ENCODE measurements around the gene PLEKHD1.

The PLEKHD1 gene

GRCh38 chr14:69505338-69506240 lies 21.1 kb downstream of the PLEKHD1 start:
- no peak overlapping the region for H3K4me3 ChIP-seq (ENCODE audit: low read depth in 1 of 2, low read length in 2 of 2)
- no peaks in the 10 kb centered on the region for H3K9me3 ChIP-seq (ENCODE audit: control insufficient read depth in 1 of 2, low read length in 2 of 2)
- H3K27me3 ChIP-seq (ENCODE audit: control insufficient read depth in 1 of 2, insufficient read depth in 2 of 2, low read length in 2 of 2) = no peaks in the 10 kb centered on the region
- no peaks in the 10 kb centered on the region for H3K4me1 ChIP-seq (ENCODE audit: control insufficient read depth in 1 of 2, insufficient read depth in 2 of 2, low read length in 2 of 2)
- H3K36me3 ChIP-seq (ENCODE audit: control insufficient read depth in 1 of 2, insufficient read depth in 2 of 2, low read length in 2 of 2) = no peaks in the 10 kb centered on the region
- H3K9ac ChIP-seq (ENCODE audit: low read depth in 1 of 2, low read length in 2 of 2) = no peak overlapping the region
- no peak overlapping the region for H3K27ac ChIP-seq (ENCODE audit: low read depth, low read length)

- Histone ChIP-seq H3K4me3 (ENCODE audit: low read depth in 1 of 2, low read length in 2 of 2) (no peak overlapping the region), H3K27me3 (ENCODE audit: control insufficient read depth in 1 of 2, insufficient read depth in 2 of 2, low read length in 2 of 2) (no peaks in the 10 kb centered on the region), H3K27ac (ENCODE audit: low read depth, low read length) (no peak overlapping the region), H3K4me1 (ENCODE audit: control insufficient read depth in 1 of 2, insufficient read depth in 2 of 2, low read length in 2 of 2) (no peaks in the 10 kb centered on the region), H3K9me3 (ENCODE audit: control insufficient read depth in 1 of 2, low read length in 2 of 2) (no peaks in the 10 kb centered on the region), H3K36me3 (ENCODE audit: control insufficient read depth in 1 of 2, insufficient read depth in 2 of 2, low read length in 2 of 2) (no peaks in the 10 kb centered on the region), H3K9ac (ENCODE audit: low read depth in 1 of 2, low read length in 2 of 2) (no peak overlapping the region)
These were observed 21.7 kb downstream of the PLEKHD1 start for GRCh38 chr14:69506241-69506595.

- Histone ChIP-seq H3K4me3 (ENCODE audit: low read depth in 1 of 2, low read length in 2 of 2) (no peak overlapping the region), H3K27me3 (ENCODE audit: control insufficient read depth in 1 of 2, insufficient read depth in 2 of 2, low read length in 2 of 2) (no peaks in the 10 kb centered on the region), H3K4me1 (ENCODE audit: control insufficient read depth in 1 of 2, insufficient read depth in 2 of 2, low read length in 2 of 2) (no peaks in the 10 kb centered on the region), H3K36me3 (ENCODE audit: control insufficient read depth in 1 of 2, insufficient read depth in 2 of 2, low read length in 2 of 2) (no peaks in the 10 kb centered on the region), H3K9ac (ENCODE audit: low read depth in 1 of 2, low read length in 2 of 2) (no peak overlapping the region), H3K27ac (ENCODE audit: low read depth, low read length) (no peak overlapping the region), H3K9me3 (ENCODE audit: control insufficient read depth in 1 of 2, low read length in 2 of 2) (no peaks in the 10 kb centered on the region)
These were observed 34.0 kb downstream of the PLEKHD1 start for GRCh38 chr14:69518289-69519101.

- no peak overlapping the region for H3K4me3 ChIP-seq (ENCODE audit: low read depth in 1 of 2, low read length in 2 of 2)
- H3K4me1 ChIP-seq (ENCODE audit: control insufficient read depth in 1 of 2, insufficient read depth in 2 of 2, low read length in 2 of 2) = no peaks in the 10 kb centered on the region
- H3K9ac ChIP-seq (ENCODE audit: low read depth in 1 of 2, low read length in 2 of 2) = no peak overlapping the region
- H3K27me3 ChIP-seq (ENCODE audit: control insufficient read depth in 1 of 2, insufficient read depth in 2 of 2, low read length in 2 of 2) = no peaks in the 10 kb centered on the region
- H3K27ac ChIP-seq (ENCODE audit: low read depth, low read length) = no peak overlapping the region
- no peaks in the 10 kb centered on the region for H3K36me3 ChIP-seq (ENCODE audit: control insufficient read depth in 1 of 2, insufficient read depth in 2 of 2, low read length in 2 of 2)
- H3K9me3 ChIP-seq (ENCODE audit: control insufficient read depth in 1 of 2, low read length in 2 of 2) = no peaks in the 10 kb centered on the region
These were observed 34.9 kb downstream of the PLEKHD1 start for GRCh38 chr14:69519204-69520100.

- H3K9me3 ChIP-seq (ENCODE audit: control insufficient read depth in 1 of 2, low read length in 2 of 2) = no peaks in the 10 kb centered on the region
- no peaks in the 10 kb centered on the region for H3K27me3 ChIP-seq (ENCODE audit: control insufficient read depth in 1 of 2, insufficient read depth in 2 of 2, low read length in 2 of 2)
- no peaks in the 10 kb centered on the region for H3K36me3 ChIP-seq (ENCODE audit: control insufficient read depth in 1 of 2, insufficient read depth in 2 of 2, low read length in 2 of 2)
- H3K27ac ChIP-seq (ENCODE audit: low read depth, low read length) = no peak overlapping the region
- H3K9ac ChIP-seq (ENCODE audit: low read depth in 1 of 2, low read length in 2 of 2) = no peak overlapping the region
- H3K4me1 ChIP-seq (ENCODE audit: control insufficient read depth in 1 of 2, insufficient read depth in 2 of 2, low read length in 2 of 2) = no peaks in the 10 kb centered on the region
- H3K4me3 ChIP-seq (ENCODE audit: low read depth in 1 of 2, low read length in 2 of 2) = no peak overlapping the region
These were observed 37.5 kb downstream of the PLEKHD1 start for GRCh38 chr14:69522026-69522425.

GRCh38 chr14:69525896-69526295 lies 41.4 kb downstream of the PLEKHD1 start:
- H3K9me3 ChIP-seq (ENCODE audit: control insufficient read depth in 1 of 2, low read length in 2 of 2) = no peaks in the 10 kb centered on the region
- H3K36me3 ChIP-seq (ENCODE audit: control insufficient read depth in 1 of 2, insufficient read depth in 2 of 2, low read length in 2 of 2) = no peaks in the 10 kb centered on the region
- H3K4me3 ChIP-seq (ENCODE audit: low read depth in 1 of 2, low read length in 2 of 2) = no peak overlapping the region
- no peaks in the 10 kb centered on the region for H3K27me3 ChIP-seq (ENCODE audit: control insufficient read depth in 1 of 2, insufficient read depth in 2 of 2, low read length in 2 of 2)
- H3K9ac ChIP-seq (ENCODE audit: low read depth in 1 of 2, low read length in 2 of 2) = no peak overlapping the region
- no peaks in the 10 kb centered on the region for H3K4me1 ChIP-seq (ENCODE audit: control insufficient read depth in 1 of 2, insufficient read depth in 2 of 2, low read length in 2 of 2)
- no peak overlapping the region for H3K27ac ChIP-seq (ENCODE audit: low read depth, low read length)

GRCh38 chr14:69527635-69528034 lies 43.1 kb downstream of the PLEKHD1 start:
- Histone ChIP-seq H3K4me1 (ENCODE audit: control insufficient read depth in 1 of 2, insufficient read depth in 2 of 2, low read length in 2 of 2) (no peaks in the 10 kb centered on the region), H3K9me3 (ENCODE audit: control insufficient read depth in 1 of 2, low read length in 2 of 2) (no peaks in the 10 kb centered on the region), H3K36me3 (ENCODE audit: control insufficient read depth in 1 of 2, insufficient read depth in 2 of 2, low read length in 2 of 2) (no peaks in the 10 kb centered on the region), H3K9ac (ENCODE audit: low read depth in 1 of 2, low read length in 2 of 2) (no peak overlapping the region), H3K4me3 (ENCODE audit: low read depth in 1 of 2, low read length in 2 of 2) (no peak overlapping the region), H3K27ac (ENCODE audit: low read depth, low read length) (no peak overlapping the region), H3K27me3 (ENCODE audit: control insufficient read depth in 1 of 2, insufficient read depth in 2 of 2, low read length in 2 of 2) (no peaks in the 10 kb centered on the region)

GRCh38 chr14:69528143-69528542 lies 43.6 kb downstream of the PLEKHD1 start:
- H3K9ac ChIP-seq (ENCODE audit: low read depth in 1 of 2, low read length in 2 of 2) = no peak overlapping the region
- H3K4me3 ChIP-seq (ENCODE audit: low read depth in 1 of 2, low read length in 2 of 2) = no peak overlapping the region
- no peaks in the 10 kb centered on the region for H3K36me3 ChIP-seq (ENCODE audit: control insufficient read depth in 1 of 2, insufficient read depth in 2 of 2, low read length in 2 of 2)
- H3K4me1 ChIP-seq (ENCODE audit: control insufficient read depth in 1 of 2, insufficient read depth in 2 of 2, low read length in 2 of 2) = no peaks in the 10 kb centered on the region
- H3K27ac ChIP-seq (ENCODE audit: low read depth, low read length) = no peak overlapping the region
- no peaks in the 10 kb centered on the region for H3K9me3 ChIP-seq (ENCODE audit: control insufficient read depth in 1 of 2, low read length in 2 of 2)
- H3K27me3 ChIP-seq (ENCODE audit: control insufficient read depth in 1 of 2, insufficient read depth in 2 of 2, low read length in 2 of 2) = no peaks in the 10 kb centered on the region

GRCh38 chr14:69528930-69529329 lies 44.4 kb downstream of the PLEKHD1 start:
- Histone ChIP-seq H3K9ac (ENCODE audit: low read depth in 1 of 2, low read length in 2 of 2) (no peak overlapping the region), H3K36me3 (ENCODE audit: control insufficient read depth in 1 of 2, insufficient read depth in 2 of 2, low read length in 2 of 2) (no peaks in the 10 kb centered on the region), H3K4me3 (ENCODE audit: low read depth in 1 of 2, low read length in 2 of 2) (no peak overlapping the region), H3K27me3 (ENCODE audit: control insufficient read depth in 1 of 2, insufficient read depth in 2 of 2, low read length in 2 of 2) (no peaks in the 10 kb centered on the region), H3K27ac (ENCODE audit: low read depth, low read length) (no peak overlapping the region), H3K4me1 (ENCODE audit: control insufficient read depth in 1 of 2, insufficient read depth in 2 of 2, low read length in 2 of 2) (no peaks in the 10 kb centered on the region), H3K9me3 (ENCODE audit: control insufficient read depth in 1 of 2, low read length in 2 of 2) (no peaks in the 10 kb centered on the region)
